Medulla oblongata (tissue), 1 donor: Measurements from ENCODE around the gene CRTAP.
"Not testable (repeated sequence)": the region's sequence is repeated elsewhere in the genome, so short reads cannot be mapped to it uniquely, and the experiment has no call there.

ENCODE experiments used
- DNase-seq: peaks from one replicate; pipeline ENCODE4 v3.0.0-alpha.2; 2015; ENCODE audit errors: extremely low spot score

CRTAP gene

GRCh38 chr3:33174095-33174494 is 60.3 kb downstream of the CRTAP start:
- DNase-seq = no peak

- DNase-seq = no peak
Observed at GRCh38 chr3:33174711-33175414, 61.0 kb downstream of the CRTAP start.

- DNase-seq = no peak
Observed at GRCh38 chr3:33179132-33179531, 65.3 kb downstream of the CRTAP start.

GRCh38 chr3:33181229-33181628 is 67.4 kb downstream of the CRTAP start:
- no peak for DNase-seq

- DNase-seq = not testable (repeated sequence)
Observed at GRCh38 chr3:33181641-33182040, 67.8 kb downstream of the CRTAP start.

GRCh38 chr3:33184863-33185262 is 71.0 kb downstream of the CRTAP start:
- DNase-seq = no peak

GRCh38 chr3:33186524-33187367 is 72.9 kb downstream of the CRTAP start:
- no peak for DNase-seq

GRCh38 chr3:33187368-33187634 is 73.5 kb downstream of the CRTAP start:
- DNase-seq = no peak

- DNase-seq = no peak
Observed at GRCh38 chr3:33194303-33194702, 80.5 kb downstream of the CRTAP start.

GRCh38 chr3:33196538-33196937 is 82.7 kb downstream of the CRTAP start:
- no peak for DNase-seq
